ENCODE results near the gene C17orf100. TPM values are rescaled to one million over a fixed set of nuclear protein-coding genes. Genes with fewer than 3 reads are reported as not detected.
"Not testable (repeated sequence)": the region's sequence is repeated elsewhere in the genome, so short reads cannot be mapped to it uniquely, and the experiment has no call there.

Gene C17orf100
- total RNA-seq, 1 donor from 2014 or later, result 2.0 TPM

DNA sequence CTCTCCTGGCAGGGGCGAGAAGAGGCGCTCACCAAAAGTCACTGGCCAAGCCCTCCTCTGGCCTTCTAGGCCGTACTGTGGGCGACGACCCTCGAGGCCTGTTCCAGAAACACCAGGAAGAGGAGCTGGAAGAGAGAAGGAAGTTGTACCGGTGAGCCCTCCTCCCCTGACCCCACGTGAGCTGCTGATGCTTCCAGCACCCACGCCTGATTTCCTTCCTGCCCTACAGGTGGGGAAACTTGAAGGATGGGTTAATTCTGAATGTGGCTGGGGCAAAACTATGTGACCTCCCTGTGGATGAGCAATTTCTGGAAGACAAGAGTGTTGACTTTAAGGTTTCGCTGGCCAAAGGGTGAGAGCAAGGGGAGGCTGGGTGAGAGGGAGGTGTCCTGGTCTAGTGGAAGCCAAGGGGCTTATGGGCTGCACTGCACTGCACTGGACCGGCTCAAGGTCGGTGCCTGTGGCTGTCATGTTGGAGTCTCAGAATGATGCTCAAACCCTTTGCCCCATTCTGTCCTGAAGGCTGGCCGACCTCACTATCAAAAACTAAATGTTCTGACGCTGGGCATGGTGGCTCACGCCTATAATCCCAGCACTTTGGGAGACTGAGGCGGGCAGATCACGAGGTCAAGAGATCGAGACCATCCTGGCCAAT is 6.2 kb downstream of the C17orf100 start:
- TF ChIP-seq, protein P1, sequence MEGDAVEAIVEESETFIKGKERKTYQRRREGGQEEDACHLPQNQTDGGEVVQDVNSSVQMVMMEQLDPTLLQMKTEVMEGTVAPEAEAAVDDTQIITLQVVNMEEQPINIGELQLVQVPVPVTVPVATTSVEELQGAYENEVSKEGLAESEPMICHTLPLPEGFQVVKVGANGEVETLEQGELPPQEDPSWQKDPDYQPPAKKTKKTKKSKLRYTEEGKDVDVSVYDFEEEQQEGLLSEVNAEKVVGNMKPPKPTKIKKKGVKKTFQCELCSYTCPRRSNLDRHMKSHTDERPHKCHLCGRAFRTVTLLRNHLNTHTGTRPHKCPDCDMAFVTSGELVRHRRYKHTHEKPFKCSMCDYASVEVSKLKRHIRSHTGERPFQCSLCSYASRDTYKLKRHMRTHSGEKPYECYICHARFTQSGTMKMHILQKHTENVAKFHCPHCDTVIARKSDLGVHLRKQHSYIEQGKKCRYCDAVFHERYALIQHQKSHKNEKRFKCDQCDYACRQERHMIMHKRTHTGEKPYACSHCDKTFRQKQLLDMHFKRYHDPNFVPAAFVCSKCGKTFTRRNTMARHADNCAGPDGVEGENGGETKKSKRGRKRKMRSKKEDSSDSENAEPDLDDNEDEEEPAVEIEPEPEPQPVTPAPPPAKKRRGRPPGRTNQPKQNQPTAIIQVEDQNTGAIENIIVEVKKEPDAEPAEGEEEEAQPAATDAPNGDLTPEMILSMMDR (IDR thresholded peaks at IDR 0.05), result no peak
- peaks cover 69% of the 10 kb centered on the region for H3K27me3 Mint-ChIP-seq (ENCODE audit: low read depth)

DNA sequence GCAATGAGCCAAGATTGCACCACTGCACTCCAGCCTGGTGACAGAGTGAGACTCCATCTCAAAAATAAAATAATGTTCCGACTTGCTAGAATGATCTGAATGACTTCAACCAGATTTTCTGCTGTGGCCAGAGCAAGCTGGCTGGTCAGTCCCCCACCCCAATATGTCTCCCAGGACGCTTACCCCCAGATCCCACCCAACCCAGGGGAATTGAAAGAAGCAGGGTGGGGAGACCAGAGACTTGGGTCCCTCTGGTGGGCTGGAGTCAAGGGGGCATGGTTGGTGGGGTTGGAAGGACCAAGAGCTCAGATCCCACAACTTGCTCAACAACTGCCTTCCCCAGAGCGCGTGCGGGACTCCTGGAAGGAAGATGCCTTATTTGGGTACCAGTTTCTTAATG is 6.8 kb downstream of the C17orf100 start:
- H3K27ac Mint-ChIP-seq (ENCODE audit: unreplicated experiment); H3K4me3 Mint-ChIP-seq (ENCODE audit: unreplicated experiment); DNase-seq (ENCODE audit: low spot score); H3K36me3 Mint-ChIP-seq (ENCODE audit: low read depth); H3K9me3 Mint-ChIP-seq (ENCODE audit: low read depth): not testable (repeated sequence)
- peaks cover 22% of the 10 kb centered on the region for H3K4me1 Mint-ChIP-seq (ENCODE audit: low read depth)
- H3K27me3 Mint-ChIP-seq (ENCODE audit: low read depth), result peaks cover 68% of the 10 kb centered on the region

More for the DNA sequence above, 6.2 kb downstream of the C17orf100 start:
- Mint-ChIP-seq H3K4me1 (ENCODE audit: low read depth) (peaks cover 27% of the 10 kb centered on the region), H3K9me3 (ENCODE audit: low read depth) (peaks cover 6% of the 10 kb centered on the region), H3K27ac (ENCODE audit: unreplicated experiment) (no peak overlapping the region), H3K4me3 (ENCODE audit: unreplicated experiment) (peak overlapping the region; percentile 10), H3K36me3 (ENCODE audit: low read depth) (peaks cover 8% of the 10 kb centered on the region)
- DNase-seq (ENCODE audit: low spot score), result no peak

DNA sequence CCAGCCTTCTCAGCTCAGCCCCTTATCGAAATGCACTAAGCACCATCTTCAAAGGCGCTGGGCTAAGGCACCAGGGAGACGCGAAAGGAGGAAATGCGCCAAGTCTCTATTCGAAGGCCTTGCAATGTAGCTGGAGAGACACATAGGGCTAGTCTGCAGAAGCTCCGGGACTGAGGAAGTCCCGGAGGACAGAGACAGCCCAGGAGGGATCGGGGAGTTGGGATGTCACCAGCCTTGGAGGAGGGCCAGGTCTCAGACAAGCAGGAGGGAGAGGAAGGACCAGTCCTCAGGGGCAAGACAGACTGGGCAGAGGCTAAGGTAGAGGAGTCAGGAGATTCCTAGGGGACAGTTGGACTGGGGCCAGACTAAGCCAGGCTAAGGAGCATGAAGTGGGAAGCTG is 8.5 kb downstream of the C17orf100 start:
- H3K27ac Mint-ChIP-seq (ENCODE audit: unreplicated experiment), result no peak overlapping the region
- H3K4me3 Mint-ChIP-seq (ENCODE audit: unreplicated experiment), result no peak overlapping the region
- H3K36me3 Mint-ChIP-seq (ENCODE audit: low read depth), result peaks cover 2% of the 10 kb centered on the region
- TF ChIP-seq, protein P1 (IDR thresholded peaks at IDR 0.05), result no peak
- H3K4me1 Mint-ChIP-seq (ENCODE audit: low read depth), result peaks cover 9% of the 10 kb centered on the region
- no peak for DNase-seq (ENCODE audit: low spot score)
- peaks cover 56% of the 10 kb centered on the region for H3K27me3 Mint-ChIP-seq (ENCODE audit: low read depth)
- no peaks in the 10 kb centered on the region for H3K9me3 Mint-ChIP-seq (ENCODE audit: low read depth)

DNA sequence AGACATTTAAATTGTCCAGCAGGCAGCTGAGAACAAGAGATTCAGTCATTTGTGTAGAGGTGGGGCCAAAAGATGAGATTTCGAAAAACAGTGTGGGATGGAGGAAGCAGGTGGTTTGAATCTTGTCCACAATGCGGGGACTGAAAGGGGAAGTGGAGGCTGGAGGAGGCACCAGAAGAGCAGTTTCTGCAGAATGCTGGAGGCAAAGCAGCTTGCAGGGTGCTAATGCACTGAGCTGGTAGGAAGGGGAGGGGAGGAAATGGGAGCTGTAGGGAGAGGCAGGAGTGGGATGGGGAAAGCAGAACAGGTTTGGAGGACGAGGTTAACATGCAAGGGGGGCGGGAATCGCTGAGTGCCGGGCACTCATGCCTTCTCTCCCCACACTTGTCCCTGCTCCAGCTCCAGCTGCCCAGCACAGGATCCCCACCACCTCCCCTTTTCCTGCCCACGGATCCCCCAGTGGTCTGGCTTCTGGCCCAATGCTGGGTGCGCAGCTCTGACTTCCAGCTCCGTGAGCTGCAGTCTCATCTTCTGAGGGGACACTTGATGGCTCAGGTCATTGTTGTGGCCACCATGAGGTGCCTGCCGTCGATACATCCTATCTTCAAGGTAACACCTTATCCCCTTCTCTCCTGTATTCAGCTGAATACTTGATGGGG is 9.4 kb downstream of the C17orf100 start:
- Mint-ChIP-seq H3K4me3 (ENCODE audit: unreplicated experiment) (no peak overlapping the region), H3K27me3 (ENCODE audit: low read depth) (peaks cover 50% of the 10 kb centered on the region), H3K9me3 (ENCODE audit: low read depth) (no peaks in the 10 kb centered on the region), H3K4me1 (ENCODE audit: low read depth) (peaks cover 2% of the 10 kb centered on the region), H3K36me3 (ENCODE audit: low read depth) (peaks cover 2% of the 10 kb centered on the region), H3K27ac (ENCODE audit: unreplicated experiment) (no peak overlapping the region)
- DNase-seq (ENCODE audit: low spot score), result no peak
- TF ChIP-seq, protein P1 (IDR thresholded peaks at IDR 0.05), result no peak

DNA sequence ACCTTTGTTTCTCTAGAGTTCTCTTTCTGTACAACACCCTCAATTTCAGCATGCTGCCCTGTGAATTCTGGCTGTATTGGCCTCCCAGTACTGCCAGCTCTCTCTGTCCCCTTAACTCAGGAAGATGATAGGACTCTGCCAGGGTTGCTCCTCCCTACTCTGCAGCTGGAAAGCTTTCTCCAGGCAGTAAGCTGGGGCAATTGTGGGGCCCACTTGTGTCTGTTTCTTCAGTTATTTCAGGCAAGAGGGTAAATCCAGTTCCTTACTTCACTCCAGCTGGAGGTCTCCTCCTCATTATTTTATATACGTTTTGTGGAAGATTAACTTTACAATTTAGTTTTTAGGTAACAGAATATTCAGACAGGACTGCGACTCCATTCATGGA is 9.9 kb downstream of the C17orf100 start:
- TF ChIP-seq, protein P1 (IDR thresholded peaks at IDR 0.05), result no peak
- H3K9me3 Mint-ChIP-seq (ENCODE audit: low read depth), result no peaks in the 10 kb centered on the region
- H3K36me3 Mint-ChIP-seq (ENCODE audit: low read depth), result peaks cover 2% of the 10 kb centered on the region
- H3K27ac Mint-ChIP-seq (ENCODE audit: unreplicated experiment), result no peak overlapping the region
- no peak for DNase-seq (ENCODE audit: low spot score)
- no peak overlapping the region for H3K4me3 Mint-ChIP-seq (ENCODE audit: unreplicated experiment)
- peaks cover 46% of the 10 kb centered on the region for H3K27me3 Mint-ChIP-seq (ENCODE audit: low read depth)
- H3K4me1 Mint-ChIP-seq (ENCODE audit: low read depth), result no peaks in the 10 kb centered on the region

DNA sequence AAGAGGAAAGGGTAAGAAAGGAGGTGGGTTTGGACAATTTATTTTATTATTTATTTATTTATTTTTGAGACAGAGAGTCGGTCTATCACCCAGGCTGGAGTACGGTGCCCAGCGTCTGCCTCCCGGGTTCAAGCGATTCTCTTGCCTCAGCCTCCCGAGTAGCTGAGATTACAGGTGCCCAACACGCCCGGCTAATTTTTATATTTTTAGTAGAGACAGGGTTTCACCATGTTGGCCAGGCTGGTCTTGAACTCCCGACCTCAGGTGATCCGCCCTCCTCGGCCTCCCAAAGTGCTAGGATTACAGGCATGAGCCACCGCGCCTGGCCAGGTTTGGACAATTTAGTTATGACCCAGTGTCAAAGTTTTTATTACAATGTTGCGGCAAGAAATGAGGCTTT is 11.6 kb downstream of the C17orf100 start:
- H3K27me3 Mint-ChIP-seq (ENCODE audit: low read depth), result peaks cover 43% of the 10 kb centered on the region
- not testable (repeated sequence) for H3K9me3 Mint-ChIP-seq (ENCODE audit: low read depth); DNase-seq (ENCODE audit: low spot score); H3K4me3 Mint-ChIP-seq (ENCODE audit: unreplicated experiment); H3K4me1 Mint-ChIP-seq (ENCODE audit: low read depth); H3K27ac Mint-ChIP-seq (ENCODE audit: unreplicated experiment); H3K36me3 Mint-ChIP-seq (ENCODE audit: low read depth)
